ENCODE data around the gene LAMC2. TPM values are rescaled to one million over a fixed set of nuclear protein-coding genes. Genes with fewer than 3 reads are reported as not detected.

The LAMC2 gene
- total and polyA plus RNA-seq, 2 of the 8 experiments (the other 6 are each of a cell fraction or from before 2014, with no cell fraction given) = 4.6 to 12.9 TPM

DNA sequence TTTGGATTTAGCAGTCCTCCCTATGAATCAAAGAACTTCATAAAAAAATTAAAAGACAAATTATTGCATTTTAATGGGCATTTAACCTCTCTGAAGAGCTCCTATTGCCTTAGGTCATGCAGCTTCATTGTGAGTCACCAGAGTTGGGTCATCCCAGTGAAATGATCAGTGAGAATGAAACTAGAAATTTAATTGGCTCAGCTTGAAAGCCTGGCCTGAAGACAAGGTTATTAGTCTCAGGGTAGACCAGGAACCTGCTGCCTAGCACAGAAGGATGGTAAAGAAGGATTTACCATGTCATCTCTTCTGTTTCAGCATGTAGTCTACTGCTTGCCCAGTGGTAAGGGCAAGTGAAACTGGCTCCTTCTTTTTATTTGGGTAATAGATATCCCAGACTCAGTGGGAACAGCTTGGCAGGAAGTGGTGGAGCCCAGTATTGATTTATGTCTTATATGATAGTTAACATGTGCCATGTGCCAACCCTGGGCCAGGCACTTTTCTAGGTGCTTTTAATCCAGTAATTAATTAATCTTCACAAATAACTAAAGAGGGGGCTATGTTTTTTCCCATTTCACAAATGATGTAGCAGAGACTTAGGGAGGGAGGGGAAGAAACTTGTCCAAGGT, 23.6 kb downstream of the LAMC2 start:
- Histone ChIP-seq H3K27ac (ENCODE audit: low read depth, low read length) (no peak overlapping the region), H3K14ac (ENCODE audit: insufficient read length) (no peak overlapping the region), H3K18ac (ENCODE audit: extremely low read depth, low read length) (no peak overlapping the region), H3K56ac (replicated peaks; ENCODE audit: insufficient read length, low read depth, low read length) (no peak overlapping the region), H3K27me3 (replicated peaks in 1 of 4; ENCODE audit: control insufficient read depth in 3 of 4, extremely low read depth in 1 of 4, insufficient read depth in 3 of 4, low read length in 3 of 4) (no peaks in the 10 kb centered on the region), H3K36me3 (ENCODE audit: control insufficient read depth in 2 of 4, insufficient read depth in 4 of 4, low read length in 3 of 4) (no peaks in the 10 kb centered on the region), H2AFZ (ENCODE audit: low read length) (no peak overlapping the region), H3K4ac (replicated peaks; ENCODE audit: insufficient read length, low read depth, low read length) (no peak overlapping the region), H3K79me2 (ENCODE audit: control insufficient read depth in 1 of 2, insufficient read depth in 2 of 2, low read length in 2 of 2) (no peaks in the 10 kb centered on the region), H3K9ac (replicated peaks in 1 of 4; ENCODE audit: extremely low read depth in 1 of 4, low read depth in 3 of 4, low read length in 3 of 4) (no peak overlapping the region), H2BK15ac (ENCODE audit: low read length) (no peak overlapping the region), H3K9me3 (ENCODE audit: insufficient read depth in 2 of 2, low read depth in 1 of 2, low read length in 1 of 2) (no peaks in the 10 kb centered on the region), H3K23me2 (ENCODE audit: low read depth, low read length) (no peaks in the 10 kb centered on the region; the same call in 1 of the 2 replicates), H2BK12ac (ENCODE audit: low read depth, low read length) (no peak overlapping the region), H3K4me1 (replicated peaks in 1 of 4; ENCODE audit: control insufficient read depth in 3 of 4, insufficient read depth in 4 of 4, low read length in 3 of 4) (no peaks in the 10 kb centered on the region), H4K20me1 (replicated peaks in 1 of 2; ENCODE audit: control insufficient read depth in 1 of 2, insufficient read depth in 2 of 2, low read length in 2 of 2) (no peaks in the 10 kb centered on the region), H3K4me3 (ENCODE audit: extremely low read depth in 1 of 4, insufficient read depth in 2 of 4, low read depth in 3 of 4, low read length in 4 of 4) (no peak overlapping the region), H2BK120ac (replicated peaks; ENCODE audit: low read depth, low read length) (no peak overlapping the region), H2BK5ac (ENCODE audit: low read depth, low read length) (no peak overlapping the region), H3K79me1 (ENCODE audit: low read depth, low read length) (no peaks in the 10 kb centered on the region), H2BK20ac (ENCODE audit: low read length) (no peak overlapping the region), H2AK5ac (ENCODE audit: low read depth, low read length) (no peak overlapping the region), H4K8ac (ENCODE audit: extremely low read depth, insufficient read depth, low read length) (no peak overlapping the region), H4K91ac (replicated peaks; ENCODE audit: insufficient read length, low read length) (no peak overlapping the region), H3K23ac (ENCODE audit: insufficient read length) (no peak overlapping the region), H3K4me2 (ENCODE audit: insufficient read depth in 1 of 2, low read depth in 2 of 2, low read length in 2 of 2) (no peak overlapping the region), H4K5ac (ENCODE audit: insufficient read length, low read depth, low read length) (no peak overlapping the region)
- TF ChIP-seq JUN (IDR thresholded peaks at IDR 0.05; ENCODE audit: low read depth, low read length) = no peak
- TF ChIP-seq RAD21 (IDR thresholded peaks at IDR 0.05 in 1 of 2, conservative IDR thresholded peaks at IDR 0.05 in 1 of 2; ENCODE audit: low read depth in 2 of 2, low read length in 2 of 2) = no peak
- TF ChIP-seq SP4 (IDR thresholded peaks at IDR 0.05; ENCODE audit: low read length) = no peak
- TF ChIP-seq NANOG (IDR thresholded peaks at IDR 0.05; ENCODE audit: insufficient read depth, low read depth, low read length, poor library complexity, severe bottlenecking) = no peak
- TF ChIP-seq SUZ12 (IDR thresholded peaks at IDR 0.05; ENCODE audit: low read length) = no peak
- TF ChIP-seq CEBPB (IDR thresholded peaks at IDR 0.05; ENCODE audit: low read depth, low read length) = no peak
- TF ChIP-seq BACH1 (IDR thresholded peaks at IDR 0.05; ENCODE audit: low read length) = no peak
- TF ChIP-seq PHF8 (conservative IDR thresholded peaks at IDR 0.05; ENCODE audit: low read depth, low read length) = no peak
- ChIA-PET CTCF (ENCODE audit: partially characterized antibody) (interaction anchor here (0.9 to 1.2 kb wide), 4 partner anchors 14 to 23 kb away, joined by 3 to 4 read pairs (median 3); no protein-coding TSS in a partner anchor), POLR2A (ENCODE audit: partially characterized antibody) (no interaction called here)
- FAIRE-seq (no peak), DNase-seq (ENCODE audit: low read depth in 1 of 2, low spot score in 2 of 2) (no peak)
